ENCODE results near the gene KRCC1. TPM values are rescaled to one million over a fixed set of nuclear protein-coding genes. Genes with fewer than 3 reads are reported as not detected.
"Not testable (repeated sequence)": the region's sequence is repeated elsewhere in the genome, so short reads cannot be mapped to it uniquely, and the experiment has no call there.

KRCC1 gene
- total RNA-seq, 2 donors from 2014 or later: 11.7 to 20.3 TPM

DNA sequence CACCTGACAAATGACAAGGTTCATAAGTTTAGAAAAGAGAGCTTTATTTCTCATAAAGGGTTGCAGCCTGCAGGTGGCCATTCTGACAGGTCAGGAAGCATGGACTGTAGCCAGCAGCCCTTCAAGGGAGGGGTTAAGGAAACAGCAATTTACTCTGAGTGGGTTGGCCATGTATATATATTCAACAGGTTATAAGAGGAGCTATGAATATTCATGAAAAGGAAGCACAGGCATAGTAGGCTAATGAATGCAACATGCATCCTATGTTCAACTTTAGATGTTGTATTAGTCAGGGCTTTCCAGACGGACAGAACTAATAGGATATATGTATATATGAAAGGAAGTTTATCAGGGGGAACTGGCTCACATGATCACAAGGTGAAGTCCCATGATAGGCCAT, 59.8 kb downstream of the KRCC1 start:
- Histone ChIP-seq H3K9ac (ENCODE audit: extremely low read depth, low read length, poor library complexity, severe bottlenecking) (no peak overlapping the region), H3K27me3 (ENCODE audit: control insufficient read depth, insufficient read depth, low read length, poor library complexity, severe bottlenecking) (no peaks in the 10 kb centered on the region), H3K4me1 (ENCODE audit: control insufficient read depth, insufficient read depth, low read length) (no peaks in the 10 kb centered on the region), H3K9me3 (ENCODE audit: control insufficient read depth, low read length) (no peaks in the 10 kb centered on the region), H3K4me3 (ENCODE audit: low read length) (no peak overlapping the region), H3K27ac (ENCODE audit: low read depth, low read length) (no peak overlapping the region), H3K36me3 (ENCODE audit: control insufficient read depth, insufficient read depth, low read length) (no peaks in the 10 kb centered on the region)
- TF ChIP-seq, protein P1, sequence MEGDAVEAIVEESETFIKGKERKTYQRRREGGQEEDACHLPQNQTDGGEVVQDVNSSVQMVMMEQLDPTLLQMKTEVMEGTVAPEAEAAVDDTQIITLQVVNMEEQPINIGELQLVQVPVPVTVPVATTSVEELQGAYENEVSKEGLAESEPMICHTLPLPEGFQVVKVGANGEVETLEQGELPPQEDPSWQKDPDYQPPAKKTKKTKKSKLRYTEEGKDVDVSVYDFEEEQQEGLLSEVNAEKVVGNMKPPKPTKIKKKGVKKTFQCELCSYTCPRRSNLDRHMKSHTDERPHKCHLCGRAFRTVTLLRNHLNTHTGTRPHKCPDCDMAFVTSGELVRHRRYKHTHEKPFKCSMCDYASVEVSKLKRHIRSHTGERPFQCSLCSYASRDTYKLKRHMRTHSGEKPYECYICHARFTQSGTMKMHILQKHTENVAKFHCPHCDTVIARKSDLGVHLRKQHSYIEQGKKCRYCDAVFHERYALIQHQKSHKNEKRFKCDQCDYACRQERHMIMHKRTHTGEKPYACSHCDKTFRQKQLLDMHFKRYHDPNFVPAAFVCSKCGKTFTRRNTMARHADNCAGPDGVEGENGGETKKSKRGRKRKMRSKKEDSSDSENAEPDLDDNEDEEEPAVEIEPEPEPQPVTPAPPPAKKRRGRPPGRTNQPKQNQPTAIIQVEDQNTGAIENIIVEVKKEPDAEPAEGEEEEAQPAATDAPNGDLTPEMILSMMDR (conservative IDR thresholded peaks at IDR 0.05): no peak
- Mint-ChIP-seq H3K9me3 (no peaks in the 10 kb centered on the region), H3K36me3 (ENCODE audit: low read depth) (no peaks in the 10 kb centered on the region), H3K27ac (no peak overlapping the region), H3K4me3 (no peak overlapping the region), H3K4me1 (no peaks in the 10 kb centered on the region), H3K27me3 (ENCODE audit: insufficient read depth) (no peaks in the 10 kb centered on the region)
- 67 to 96% methylated on average over 1 of the region's 1 CpG for WGBS, 2 experiments (ENCODE audit: insufficient coverage in 1 of 2, insufficient read length in 1 of 2)
- no peak for DNase-seq

DNA sequence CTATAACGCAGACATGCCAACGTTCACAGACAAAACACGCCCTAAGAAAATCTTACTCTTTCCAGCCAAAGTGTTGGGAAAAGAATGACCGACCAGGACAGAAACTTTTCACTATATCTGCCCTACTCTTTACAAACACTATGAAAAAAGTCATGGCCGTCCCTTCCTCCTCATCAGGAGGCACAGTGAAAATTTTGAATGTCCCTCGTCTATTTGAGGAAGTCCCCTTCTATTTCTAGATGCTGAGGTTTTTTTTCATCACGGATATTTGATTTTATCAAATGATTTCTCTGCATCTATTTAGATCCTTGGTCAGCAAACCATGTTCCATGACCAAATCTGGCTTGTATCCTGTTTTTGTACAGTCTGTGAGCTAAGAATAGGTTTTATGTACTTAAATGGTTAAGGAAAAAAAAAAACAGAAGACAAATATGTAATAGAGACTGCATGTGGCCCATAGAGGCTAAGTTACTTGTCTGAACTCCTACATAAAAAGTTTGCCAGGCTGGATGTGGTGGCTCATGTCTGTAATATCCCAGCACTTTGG, 61.2 kb downstream of the KRCC1 start:
- WGBS, 2 experiments (ENCODE audit: insufficient coverage in 1 of 2, insufficient read length in 1 of 2): 89% methylated on average over 5 of the region's 7 CpGs; no CpG with 5 or more reads in 1 of the 2 experiments
- DNase-seq; H3K4me1 ChIP-seq (ENCODE audit: control insufficient read depth, insufficient read depth, low read length): not testable (repeated sequence)

DNA sequence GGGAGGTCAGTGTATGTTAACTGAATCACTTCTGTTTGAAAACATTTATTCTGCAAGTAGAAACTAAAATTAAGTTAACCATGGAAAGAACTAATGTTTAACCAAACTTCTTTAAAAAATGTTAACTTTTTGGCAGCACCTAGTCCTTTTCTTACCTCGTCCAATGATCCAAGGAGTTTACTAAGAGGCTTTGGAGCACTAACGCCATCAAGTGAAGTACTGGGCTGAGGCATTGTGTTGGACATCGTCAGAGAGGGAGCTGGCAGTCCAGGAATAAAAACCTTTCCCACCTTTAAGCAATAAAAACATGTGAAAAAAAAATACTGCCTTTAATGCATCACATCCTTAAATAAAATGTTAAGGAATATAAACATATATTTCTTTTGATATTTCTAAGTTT, 63.0 kb downstream of the KRCC1 start:
- not testable (repeated sequence) for H3K36me3 ChIP-seq (ENCODE audit: control insufficient read depth, insufficient read depth, low read length); H3K9ac ChIP-seq (ENCODE audit: extremely low read depth, low read length, poor library complexity, severe bottlenecking); H3K4me1 ChIP-seq (ENCODE audit: control insufficient read depth, insufficient read depth, low read length); H3K27ac ChIP-seq (ENCODE audit: low read depth, low read length); H3K4me3 Mint-ChIP-seq; H3K27ac Mint-ChIP-seq; H3K27me3 ChIP-seq (ENCODE audit: control insufficient read depth, insufficient read depth, low read length, poor library complexity, severe bottlenecking); H3K36me3 Mint-ChIP-seq (ENCODE audit: low read depth); H3K9me3 ChIP-seq (ENCODE audit: control insufficient read depth, low read length); DNase-seq; H3K4me3 ChIP-seq (ENCODE audit: low read length); H3K4me1 Mint-ChIP-seq; H3K27me3 Mint-ChIP-seq (ENCODE audit: insufficient read depth); H3K9me3 Mint-ChIP-seq
- TF ChIP-seq, protein P1 (conservative IDR thresholded peaks at IDR 0.05): peak; percentile 41
- no CpG with 5 or more reads among the region's 3 CpGs for WGBS, 2 experiments (ENCODE audit: insufficient coverage in 1 of 2, insufficient read length in 1 of 2)

More for the DNA sequence above, 61.2 kb downstream of the KRCC1 start:
- not testable (repeated sequence) for H3K36me3 ChIP-seq (ENCODE audit: control insufficient read depth, insufficient read depth, low read length); H3K9me3 ChIP-seq (ENCODE audit: control insufficient read depth, low read length); H3K4me3 Mint-ChIP-seq; H3K27ac Mint-ChIP-seq; H3K9ac ChIP-seq (ENCODE audit: extremely low read depth, low read length, poor library complexity, severe bottlenecking); H3K9me3 Mint-ChIP-seq; H3K27me3 Mint-ChIP-seq (ENCODE audit: insufficient read depth); H3K4me3 ChIP-seq (ENCODE audit: low read length); H3K4me1 Mint-ChIP-seq; H3K27me3 ChIP-seq (ENCODE audit: control insufficient read depth, insufficient read depth, low read length, poor library complexity, severe bottlenecking); H3K27ac ChIP-seq (ENCODE audit: low read depth, low read length); H3K36me3 Mint-ChIP-seq (ENCODE audit: low read depth)

DNA sequence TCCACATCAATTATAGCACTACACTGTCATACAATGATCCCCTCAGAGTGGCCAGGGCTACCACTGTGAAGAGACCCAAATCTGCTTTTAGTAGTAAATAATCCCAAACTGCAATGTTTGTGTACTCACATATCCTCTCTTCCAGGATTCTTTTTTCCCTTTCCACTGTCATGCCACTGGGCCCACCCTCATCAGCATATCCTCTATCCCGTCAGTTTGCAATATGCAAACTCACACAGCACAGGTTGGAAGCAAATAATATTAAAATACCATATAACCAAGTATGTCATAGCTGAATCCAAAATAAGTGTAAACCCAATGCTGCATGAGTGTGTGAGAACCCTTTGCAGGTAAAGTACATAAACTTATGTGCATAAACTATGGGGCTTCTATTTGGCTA, 68.1 kb downstream of the KRCC1 start:
- H3K4me3 Mint-ChIP-seq; H3K27me3 ChIP-seq (ENCODE audit: control insufficient read depth, insufficient read depth, low read length, poor library complexity, severe bottlenecking); H3K4me1 ChIP-seq (ENCODE audit: control insufficient read depth, insufficient read depth, low read length); H3K36me3 Mint-ChIP-seq (ENCODE audit: low read depth); H3K4me1 Mint-ChIP-seq; H3K27ac ChIP-seq (ENCODE audit: low read depth, low read length); H3K4me3 ChIP-seq (ENCODE audit: low read length); H3K9me3 ChIP-seq (ENCODE audit: control insufficient read depth, low read length); H3K36me3 ChIP-seq (ENCODE audit: control insufficient read depth, insufficient read depth, low read length); H3K9me3 Mint-ChIP-seq; H3K27me3 Mint-ChIP-seq (ENCODE audit: insufficient read depth); DNase-seq; H3K9ac ChIP-seq (ENCODE audit: extremely low read depth, low read length, poor library complexity, severe bottlenecking); H3K27ac Mint-ChIP-seq: not testable (repeated sequence)
- WGBS, 2 experiments (ENCODE audit: insufficient coverage in 1 of 2, insufficient read length in 1 of 2): no CpG with 5 or more reads among the region's 1 CpG

DNA sequence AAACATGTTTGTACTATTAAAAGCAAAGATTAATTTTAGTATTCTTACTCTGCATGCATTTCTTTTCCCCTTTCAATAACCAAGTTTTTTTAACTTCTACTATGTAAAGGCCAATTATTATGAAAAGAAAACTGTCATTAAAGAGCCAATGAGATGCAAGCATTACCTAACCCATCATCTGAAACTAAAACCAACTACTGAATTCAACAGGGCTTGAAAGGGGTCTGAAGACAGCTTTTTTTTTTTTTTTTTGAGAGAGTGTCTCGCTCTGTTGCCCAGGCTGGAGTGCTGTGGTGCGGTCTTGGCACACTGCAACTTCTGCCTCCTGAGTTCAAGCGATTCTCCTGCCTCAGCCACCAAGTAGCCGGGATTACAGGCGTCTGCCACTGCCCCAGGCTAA, 69.7 kb downstream of the KRCC1 start:
- H3K4me1 ChIP-seq (ENCODE audit: control insufficient read depth, insufficient read depth, low read length); H3K27me3 Mint-ChIP-seq (ENCODE audit: insufficient read depth); H3K27ac Mint-ChIP-seq; H3K36me3 Mint-ChIP-seq (ENCODE audit: low read depth); H3K9me3 ChIP-seq (ENCODE audit: control insufficient read depth, low read length); H3K9ac ChIP-seq (ENCODE audit: extremely low read depth, low read length, poor library complexity, severe bottlenecking); H3K27me3 ChIP-seq (ENCODE audit: control insufficient read depth, insufficient read depth, low read length, poor library complexity, severe bottlenecking); H3K36me3 ChIP-seq (ENCODE audit: control insufficient read depth, insufficient read depth, low read length); H3K4me3 Mint-ChIP-seq; H3K4me1 Mint-ChIP-seq; DNase-seq; H3K9me3 Mint-ChIP-seq; H3K27ac ChIP-seq (ENCODE audit: low read depth, low read length); H3K4me3 ChIP-seq (ENCODE audit: low read length): not testable (repeated sequence)
- 63% methylated on average over 3 of the region's 5 CpGs; no CpG with 5 or more reads in 1 of the 2 experiments for WGBS, 2 experiments (ENCODE audit: insufficient coverage in 1 of 2, insufficient read length in 1 of 2)

DNA sequence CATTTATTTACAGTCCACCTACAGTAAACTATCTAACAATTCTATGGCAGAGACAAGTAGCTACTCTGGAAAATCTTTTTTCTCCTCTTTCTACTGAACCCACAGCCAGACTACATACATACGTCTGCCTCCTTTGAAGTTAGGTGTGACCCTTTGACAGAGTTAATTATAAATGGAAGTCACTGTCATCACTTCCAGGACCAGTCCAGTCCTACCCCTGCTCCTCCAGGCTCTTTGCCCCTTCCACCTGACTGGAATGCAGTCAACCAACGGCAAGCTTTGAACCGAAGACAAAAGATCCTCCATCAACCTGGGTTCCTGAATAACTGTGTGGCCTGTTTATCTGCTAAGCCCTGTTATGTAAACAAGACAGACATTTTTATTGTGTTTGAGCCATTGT, 74.4 kb downstream of the KRCC1 start:
- not testable (repeated sequence) for H3K27ac ChIP-seq (ENCODE audit: low read depth, low read length); H3K4me1 Mint-ChIP-seq; H3K4me3 Mint-ChIP-seq; H3K9ac ChIP-seq (ENCODE audit: extremely low read depth, low read length, poor library complexity, severe bottlenecking); H3K9me3 ChIP-seq (ENCODE audit: control insufficient read depth, low read length); H3K4me3 ChIP-seq (ENCODE audit: low read length); H3K9me3 Mint-ChIP-seq; H3K27me3 ChIP-seq (ENCODE audit: control insufficient read depth, insufficient read depth, low read length, poor library complexity, severe bottlenecking); DNase-seq; H3K36me3 Mint-ChIP-seq (ENCODE audit: low read depth); H3K36me3 ChIP-seq (ENCODE audit: control insufficient read depth, insufficient read depth, low read length); H3K27ac Mint-ChIP-seq; H3K27me3 Mint-ChIP-seq (ENCODE audit: insufficient read depth); H3K4me1 ChIP-seq (ENCODE audit: control insufficient read depth, insufficient read depth, low read length)
- no CpG with 5 or more reads among the region's 3 CpGs for WGBS, 2 experiments (ENCODE audit: insufficient coverage in 1 of 2, insufficient read length in 1 of 2)

Data from endodermal cell (in vitro differentiated cells).